ENCODE measurements around the gene AREG. TPM values are rescaled to one million over a fixed set of nuclear protein-coding genes. Genes with fewer than 3 reads are reported as not detected.

Gene AREG
- total and polyA plus RNA-seq, 9 donors, result 0.48 to 146 (median 6.7) TPM

DNA sequence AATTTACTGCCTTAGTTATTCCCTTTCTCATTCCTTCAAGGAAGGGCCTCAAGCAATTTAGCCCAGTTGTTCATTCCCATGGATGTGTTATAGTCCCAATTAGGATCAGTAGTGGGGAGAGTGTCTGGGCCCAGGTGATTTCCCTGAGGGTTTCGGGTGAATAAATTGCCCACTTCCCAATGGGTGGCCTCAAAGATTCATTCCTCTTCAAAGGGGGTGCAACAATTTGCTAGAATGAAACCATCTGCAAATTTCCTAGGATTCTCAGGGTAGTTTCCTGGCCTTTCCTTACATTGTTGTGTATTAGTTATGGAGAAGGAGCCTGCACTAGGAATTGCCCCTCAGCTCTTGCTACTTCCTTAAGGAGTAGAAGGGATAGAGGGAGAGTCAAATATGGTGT lies 6.3 kb upstream of the AREG start:
- no peak for DNase-seq
- H3K27me3 ChIP-seq, result no peaks in the 10 kb centered on the region
- H3K36me3 ChIP-seq, result no peaks in the 10 kb centered on the region
- no peaks in the 10 kb centered on the region for H3K9me3 ChIP-seq
- no peak overlapping the region for H3K27ac ChIP-seq
- no peak overlapping the region for H3K4me3 ChIP-seq
- intact Hi-C loops (cut with DNase I), result no loop called here
- no peaks in the 10 kb centered on the region for H3K4me1 ChIP-seq (ENCODE audit: insufficient read depth)
- WGBS, 3 donors, result 96 to 100% (median 100%) methylated on average over 1 of the region's 1 CpG
- no peak for TF ChIP-seq EP300 (IDR thresholded peaks at IDR 0.05)
- TF ChIP-seq CTCF (IDR thresholded peaks at IDR 0.05), result no peak
- no peak for TF ChIP-seq POLR2A (IDR thresholded peaks at IDR 0.05)

DNA sequence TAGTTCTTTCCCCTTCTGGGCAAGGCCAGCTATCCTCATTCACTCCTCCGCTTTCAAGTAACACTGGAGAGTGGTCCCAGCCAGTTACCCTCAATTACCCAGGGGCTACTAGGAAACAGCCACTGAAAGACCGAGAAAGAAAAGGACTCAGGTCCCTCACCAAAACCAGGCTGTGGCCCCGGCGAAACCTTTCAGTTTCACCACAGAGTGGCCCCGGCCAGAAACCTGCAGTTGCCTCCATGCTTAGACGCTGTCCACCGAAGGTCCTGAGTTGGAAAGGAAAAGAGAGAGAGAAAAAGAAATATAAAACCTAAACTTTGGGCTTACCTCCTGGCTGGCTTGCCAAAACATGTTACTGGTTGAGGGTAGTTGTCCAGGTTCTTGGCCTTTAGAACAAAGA lies 5.0 kb upstream of the AREG start:
- no peaks in the 10 kb centered on the region for H3K4me1 ChIP-seq (ENCODE audit: insufficient read depth)
- no peaks in the 10 kb centered on the region for H3K9me3 ChIP-seq
- WGBS, 3 donors, result 82 to 96% (median 92%) methylated on average over 7 of the region's 7 CpGs
- H3K36me3 ChIP-seq, result no peaks in the 10 kb centered on the region
- DNase-seq, result no peak
- H3K27ac ChIP-seq, result no peak overlapping the region
- H3K4me3 ChIP-seq, result no peak overlapping the region
- intact Hi-C loops (cut with DNase I), result no loop called here
- TF ChIP-seq CTCF (IDR thresholded peaks at IDR 0.05), result no peak
- TF ChIP-seq POLR2A (IDR thresholded peaks at IDR 0.05), result no peak
- no peak for TF ChIP-seq EP300 (IDR thresholded peaks at IDR 0.05)
- no peaks in the 10 kb centered on the region for H3K27me3 ChIP-seq

- DNase-seq, result no peak
- Histone ChIP-seq H3K4me1 (ENCODE audit: insufficient read depth) (no peaks in the 10 kb centered on the region), H3K9me3 (no peaks in the 10 kb centered on the region), H3K4me3 (no peak overlapping the region), H3K36me3 (no peaks in the 10 kb centered on the region), H3K27ac (no peak overlapping the region), H3K27me3 (no peaks in the 10 kb centered on the region)
- 71 to 99% (median 96%) methylated on average over 4 of the region's 4 CpGs for WGBS, 3 donors
- TF ChIP-seq CTCF (IDR thresholded peaks at IDR 0.05) (no peak), EP300 (IDR thresholded peaks at IDR 0.05) (no peak), POLR2A (IDR thresholded peaks at IDR 0.05) (no peak)
- intact Hi-C loops (cut with DNase I), result no loop called here
Measured at GRCh38 chr4:74440356-74440755, 4.6 kb upstream of the AREG start.

DNA sequence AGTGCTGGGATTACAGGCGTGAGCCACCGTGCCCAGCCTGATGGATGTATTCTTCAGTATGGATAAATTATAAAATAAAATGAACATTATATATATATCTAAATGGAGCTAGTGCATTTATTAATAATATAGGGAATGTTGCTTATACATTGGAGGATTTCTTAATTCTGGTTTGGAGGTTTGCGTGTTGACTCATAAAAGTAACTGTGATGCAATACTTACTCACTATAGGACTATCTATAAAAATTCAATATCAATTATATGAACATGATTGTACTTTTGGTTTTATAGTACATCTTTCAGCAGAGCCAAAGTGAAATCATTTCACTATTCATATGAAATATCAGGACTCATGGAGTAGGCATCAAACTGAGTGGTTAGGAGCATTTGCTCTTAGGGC lies 3.2 kb upstream of the AREG start:
- Histone ChIP-seq H3K27ac (no peak overlapping the region), H3K9me3 (no peaks in the 10 kb centered on the region), H3K4me1 (ENCODE audit: insufficient read depth) (no peaks in the 10 kb centered on the region), H3K27me3 (no peaks in the 10 kb centered on the region), H3K4me3 (no peak overlapping the region), H3K36me3 (no peaks in the 10 kb centered on the region)
- TF ChIP-seq EP300 (IDR thresholded peaks at IDR 0.05) (no peak), POLR2A (IDR thresholded peaks at IDR 0.05) (no peak), CTCF (IDR thresholded peaks at IDR 0.05) (no peak)
- no peak for DNase-seq
- intact Hi-C loops (cut with DNase I), result no loop called here
- WGBS, 3 donors, result 96 to 99% (median 98%) methylated on average over 3 of the region's 3 CpGs
